CMK (cell line): ENCODE results near the gene PPFIA1.

Experiments
- DNase-seq: peaks from one replicate; pipeline ENCODE4 v3.0.0-alpha.2; 2010; ENCODE audit warnings: low read depth

PPFIA1 gene

GRCh38 chr11:70415191-70415590 lies 144.7 kb downstream of the PPFIA1 start:
- DNase-seq = no peak

GRCh38 chr11:70415642-70416395 lies 145.3 kb downstream of the PPFIA1 start:
- DNase-seq = no peak

- DNase-seq = no peak
These were observed 146.4 kb downstream of the PPFIA1 start for GRCh38 chr11:70416881-70417280.

- no peak for DNase-seq
These were observed 147.6 kb downstream of the PPFIA1 start for GRCh38 chr11:70418130-70418529.

- DNase-seq = no peak
These were observed 149.0 kb downstream of the PPFIA1 start for GRCh38 chr11:70419307-70420007.

DNA sequence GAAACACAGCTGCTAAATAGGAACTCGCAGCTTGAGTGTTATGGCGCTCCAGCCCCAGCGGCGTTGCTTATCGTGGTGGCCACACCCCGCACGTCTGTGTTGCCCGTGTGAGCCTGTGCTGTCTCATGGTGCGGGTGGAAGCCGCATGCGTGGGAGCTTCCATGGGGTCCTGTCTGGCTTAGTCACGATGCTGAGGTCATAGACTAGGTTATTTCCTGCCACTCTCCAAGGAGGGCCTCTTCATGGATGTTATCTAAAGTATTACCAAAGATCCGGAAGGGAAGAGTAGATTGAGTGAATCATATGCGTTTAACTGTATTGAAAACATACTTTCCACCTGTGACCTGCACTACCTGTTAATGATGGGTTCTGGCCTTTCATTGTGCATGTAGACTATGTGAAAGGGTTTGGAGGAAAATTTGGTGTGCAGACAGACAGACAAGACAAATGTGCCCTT lies 149.5 kb downstream of the PPFIA1 start:
- peak; percentile 78 for DNase-seq

GRCh38 chr11:70420496-70420895 lies 150.0 kb downstream of the PPFIA1 start:
- no peak for DNase-seq

DNA sequence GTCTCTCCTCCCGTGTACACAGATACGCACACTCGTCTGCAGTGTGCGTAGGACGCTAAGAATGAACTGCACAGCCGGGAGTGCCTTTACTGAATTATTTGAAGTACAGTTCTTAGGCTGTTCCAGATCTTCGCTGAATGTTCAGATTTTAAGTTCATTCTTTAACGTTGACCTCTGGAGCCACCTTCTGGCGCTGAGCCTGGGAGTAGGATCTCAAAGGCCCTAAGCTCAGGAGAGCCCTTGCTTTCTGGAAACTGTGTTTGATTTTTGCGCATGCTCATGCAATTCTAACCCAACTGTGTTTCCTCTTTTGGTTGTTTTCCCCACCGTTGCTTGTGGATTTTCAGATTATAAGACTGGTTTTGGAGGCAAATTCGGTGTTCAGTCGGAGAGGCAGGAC lies 150.6 kb downstream of the PPFIA1 start:
- no peak for DNase-seq

- no peak for DNase-seq
These were observed 152.4 kb downstream of the PPFIA1 start for GRCh38 chr11:70422692-70423522.

GRCh38 chr11:70423523-70424505 lies 153.3 kb downstream of the PPFIA1 start:
- peak; percentile 94 for DNase-seq

DNA sequence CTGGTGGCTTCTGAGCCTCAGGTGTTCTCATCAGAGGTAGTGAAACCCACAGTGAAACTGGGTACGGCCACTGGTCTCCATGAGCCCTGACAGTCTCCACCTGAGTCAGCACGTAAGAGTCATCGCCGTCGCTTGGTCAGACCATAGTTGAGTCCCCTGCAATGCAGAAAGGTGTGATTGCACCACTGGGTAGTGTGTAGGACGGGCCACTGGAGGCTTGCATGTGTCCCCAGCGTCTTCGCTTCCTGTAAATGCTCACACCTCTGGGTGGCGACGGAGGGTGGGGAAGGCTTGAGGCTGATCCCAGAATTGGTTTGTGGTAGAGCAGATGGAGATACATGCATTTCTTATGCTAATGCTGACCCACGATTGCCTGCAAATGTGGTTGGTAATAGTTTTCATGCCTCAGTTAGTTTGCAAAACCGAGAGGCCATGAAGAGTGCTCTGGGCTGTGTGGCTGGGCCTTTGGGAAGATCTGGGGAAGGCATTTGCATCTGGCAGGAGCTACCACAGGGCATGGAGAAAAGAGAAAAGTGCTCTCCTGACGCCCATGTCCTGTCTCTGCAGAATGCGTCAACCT lies 154.4 kb downstream of the PPFIA1 start:
- no peak for DNase-seq

DNA sequence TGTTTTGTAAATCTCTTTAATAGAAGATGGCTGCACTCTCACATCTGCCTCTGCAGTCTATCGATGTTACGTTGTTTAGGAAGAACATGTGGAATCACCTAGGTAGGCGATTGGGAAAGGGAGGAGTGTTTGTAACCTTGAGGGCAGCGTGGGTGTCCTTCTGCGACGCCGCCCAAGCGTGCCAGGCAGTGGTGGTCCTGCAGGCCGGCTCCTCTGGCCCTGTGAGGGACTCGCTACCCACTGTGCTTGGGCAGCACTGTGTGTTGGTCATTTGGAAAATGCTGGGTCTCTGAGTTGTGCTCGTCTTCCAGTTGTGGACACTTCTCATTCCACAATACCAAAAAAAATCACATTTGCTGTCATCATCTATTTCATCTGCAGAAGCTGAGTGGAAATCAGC lies 156.9 kb downstream of the PPFIA1 start:
- no peak for DNase-seq

- no peak for DNase-seq
These were observed 158.4 kb downstream of the PPFIA1 start for GRCh38 chr11:70428701-70429427.

DNA sequence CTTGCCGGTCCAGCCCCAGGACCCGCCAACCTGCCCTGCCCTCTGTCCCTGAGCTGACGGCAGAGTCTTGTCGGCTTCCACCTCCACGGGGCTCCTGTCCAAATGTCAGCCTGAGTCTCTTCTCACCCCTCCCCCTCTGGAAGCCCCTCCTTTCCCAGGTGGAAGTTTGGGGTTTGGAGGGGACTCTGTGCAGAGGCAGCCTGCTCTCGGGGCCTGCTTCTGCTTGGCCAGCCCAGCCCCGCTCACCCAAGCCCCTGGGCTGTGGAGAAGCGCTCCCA lies 158.9 kb downstream of the PPFIA1 start:
- no peak for DNase-seq

DNA sequence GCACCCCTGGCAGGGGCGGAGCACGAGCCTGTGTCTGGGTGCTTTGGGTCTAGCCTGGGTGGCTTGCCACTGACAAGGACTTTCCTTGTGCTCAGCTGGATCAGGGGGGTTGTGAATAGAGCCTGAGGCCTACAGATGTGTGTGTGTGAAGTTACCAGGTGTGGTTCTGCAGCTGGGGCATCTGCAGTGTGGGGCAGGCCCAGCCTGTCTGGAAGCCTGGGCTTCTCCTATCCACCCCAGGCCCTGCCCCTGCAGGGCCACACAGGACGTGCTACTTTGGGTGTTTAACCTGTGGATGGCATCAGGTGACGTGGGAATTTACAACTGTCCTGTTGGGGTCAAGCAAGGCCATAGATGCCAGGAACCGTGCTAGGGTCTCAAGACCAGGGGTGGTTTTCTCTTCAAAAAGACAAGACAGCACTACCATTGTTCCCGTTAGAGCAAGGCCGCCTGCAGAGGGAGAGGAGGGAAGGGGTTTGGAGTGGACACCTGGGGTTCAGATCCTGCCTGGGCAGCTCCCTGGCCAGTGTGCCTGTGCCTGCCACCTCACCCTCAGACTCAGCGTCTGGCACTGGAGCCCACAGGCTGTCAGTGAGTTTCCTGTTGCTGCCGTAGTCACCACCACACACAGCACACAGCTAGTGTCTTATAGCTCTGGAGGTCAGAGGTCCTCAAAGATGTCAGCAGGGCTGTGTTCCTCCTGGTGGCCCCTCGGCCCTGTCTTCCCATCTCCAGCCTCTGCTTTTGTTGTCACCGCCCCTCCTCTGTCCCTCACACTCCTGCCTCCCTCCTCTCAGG lies 159.4 kb downstream of the PPFIA1 start:
- no peak for DNase-seq

DNA sequence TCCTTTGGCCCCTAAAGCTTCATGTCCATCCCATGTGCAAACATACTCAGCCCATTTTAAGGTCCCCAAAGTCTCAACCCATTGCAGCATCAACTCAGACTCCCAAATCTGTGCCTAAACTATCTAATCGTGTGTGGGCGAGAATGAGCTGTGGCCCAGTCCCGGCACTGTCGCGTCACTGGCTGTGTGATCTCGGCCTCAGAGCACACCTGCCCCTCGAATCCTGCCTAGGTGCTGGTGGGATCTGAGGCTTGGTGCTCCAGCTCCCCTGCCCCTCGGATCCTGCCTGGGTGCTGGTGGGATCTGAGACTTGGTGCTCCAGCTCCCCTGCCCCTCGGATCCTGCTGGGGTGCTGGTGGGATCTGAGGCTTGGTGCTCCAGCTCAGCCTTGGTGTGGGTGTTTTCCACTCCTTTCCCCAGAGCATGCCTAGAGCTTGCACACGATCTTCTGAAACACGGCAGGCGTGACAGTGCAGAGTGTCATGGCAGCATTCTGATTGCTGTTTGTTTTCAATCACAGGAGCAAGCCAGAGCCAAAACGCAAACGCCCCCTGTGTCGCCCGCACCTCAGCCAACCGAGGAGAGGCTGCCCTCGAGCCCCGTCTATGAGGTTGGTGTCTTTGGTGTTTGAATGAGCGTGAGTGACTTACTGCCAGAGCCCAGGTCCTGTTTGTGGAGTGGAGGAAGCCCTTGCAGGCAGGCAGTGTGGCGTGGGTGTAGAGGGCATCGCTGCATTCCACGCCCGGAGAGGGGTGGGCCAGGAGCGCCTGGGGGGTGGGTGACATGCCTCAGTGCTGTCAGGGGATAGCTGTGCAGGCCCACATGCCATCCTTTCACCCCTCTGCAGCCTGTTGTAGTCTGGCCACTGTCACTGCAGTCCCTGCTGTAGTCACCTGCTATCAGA lies 160.4 kb downstream of the PPFIA1 start:
- no peak for DNase-seq

DNA sequence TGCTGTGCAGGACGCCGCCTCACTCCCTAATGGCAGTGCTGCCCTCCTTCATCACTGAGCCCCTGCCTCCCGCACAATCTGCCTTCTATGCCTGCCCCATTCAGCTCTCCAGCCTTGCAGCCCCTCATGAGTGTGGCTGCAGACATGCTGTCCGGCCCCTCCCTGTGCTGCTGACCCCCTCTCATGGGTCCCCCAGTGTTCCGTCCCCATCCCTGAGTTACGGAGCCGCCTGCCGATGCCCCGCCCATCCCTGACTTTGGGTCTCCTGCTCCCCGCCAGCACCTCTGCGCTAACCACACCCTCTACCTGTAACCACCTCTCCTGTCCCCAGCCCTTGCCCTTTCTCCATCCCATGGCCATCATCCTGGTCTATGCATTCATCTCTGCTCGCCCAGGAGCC lies 161.1 kb downstream of the PPFIA1 start:
- no peak for DNase-seq

GRCh38 chr11:70432065-70432464 lies 161.6 kb downstream of the PPFIA1 start:
- DNase-seq = no peak

DNA sequence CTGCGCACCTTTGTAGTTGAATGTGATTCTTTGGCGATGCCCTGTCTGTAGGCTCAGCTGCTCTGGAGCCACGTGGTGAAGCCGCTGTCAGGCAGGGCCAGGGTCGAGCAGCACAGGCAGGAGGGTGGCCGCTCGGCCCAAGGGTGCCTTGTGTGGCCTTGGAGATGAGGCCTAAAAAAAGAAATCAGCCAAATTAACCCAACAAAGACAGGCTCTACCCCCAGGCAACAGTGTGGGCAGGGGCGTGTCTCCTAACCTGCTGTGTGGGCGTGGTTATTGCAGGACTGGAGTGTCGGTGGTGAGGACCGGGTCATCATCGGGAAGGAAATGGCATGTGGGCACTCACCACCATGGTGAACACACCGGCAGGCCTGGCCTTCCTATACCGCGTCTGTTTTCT lies 162.1 kb downstream of the PPFIA1 start:
- DNase-seq = no peak
